C4-2B (cell line): ENCODE results near the gene GOSR2.

Experiments
- H3K27ac ChIP-seq: fragments of 450-650 bp; 2 replicates; pipeline ENCODE4 v1.5.1; 2017
- ZFX ChIP-seq: fragments of 450-650 bp; IDR thresholded peaks from 2 replicates; pipeline ENCODE4 v1.6.1; 2017
- TF ChIP-seq, protein P1 (sequence below): fragments of 450-650 bp; conservative IDR thresholded peaks from 2 replicates; pipeline ENCODE4 v1.5.1; 2017; ENCODE audit warnings: mild to moderate bottlenecking

The GOSR2 gene

GRCh38 chr17:46901291-46901690 is 21.7 kb upstream of the GOSR2 start:
- no peak for TF ChIP-seq ZFX
- TF ChIP-seq, protein P1, sequence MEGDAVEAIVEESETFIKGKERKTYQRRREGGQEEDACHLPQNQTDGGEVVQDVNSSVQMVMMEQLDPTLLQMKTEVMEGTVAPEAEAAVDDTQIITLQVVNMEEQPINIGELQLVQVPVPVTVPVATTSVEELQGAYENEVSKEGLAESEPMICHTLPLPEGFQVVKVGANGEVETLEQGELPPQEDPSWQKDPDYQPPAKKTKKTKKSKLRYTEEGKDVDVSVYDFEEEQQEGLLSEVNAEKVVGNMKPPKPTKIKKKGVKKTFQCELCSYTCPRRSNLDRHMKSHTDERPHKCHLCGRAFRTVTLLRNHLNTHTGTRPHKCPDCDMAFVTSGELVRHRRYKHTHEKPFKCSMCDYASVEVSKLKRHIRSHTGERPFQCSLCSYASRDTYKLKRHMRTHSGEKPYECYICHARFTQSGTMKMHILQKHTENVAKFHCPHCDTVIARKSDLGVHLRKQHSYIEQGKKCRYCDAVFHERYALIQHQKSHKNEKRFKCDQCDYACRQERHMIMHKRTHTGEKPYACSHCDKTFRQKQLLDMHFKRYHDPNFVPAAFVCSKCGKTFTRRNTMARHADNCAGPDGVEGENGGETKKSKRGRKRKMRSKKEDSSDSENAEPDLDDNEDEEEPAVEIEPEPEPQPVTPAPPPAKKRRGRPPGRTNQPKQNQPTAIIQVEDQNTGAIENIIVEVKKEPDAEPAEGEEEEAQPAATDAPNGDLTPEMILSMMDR, result no peak

GRCh38 chr17:46903762-46904672 is 18.9 kb upstream of the GOSR2 start:
- no peak overlapping the region for H3K27ac ChIP-seq
- no peak for TF ChIP-seq ZFX
- TF ChIP-seq, protein P1, result no peak

More at GRCh38 chr17:46901291-46901690, 21.7 kb upstream of the GOSR2 start:
- H3K27ac ChIP-seq, result no peak overlapping the region

DNA sequence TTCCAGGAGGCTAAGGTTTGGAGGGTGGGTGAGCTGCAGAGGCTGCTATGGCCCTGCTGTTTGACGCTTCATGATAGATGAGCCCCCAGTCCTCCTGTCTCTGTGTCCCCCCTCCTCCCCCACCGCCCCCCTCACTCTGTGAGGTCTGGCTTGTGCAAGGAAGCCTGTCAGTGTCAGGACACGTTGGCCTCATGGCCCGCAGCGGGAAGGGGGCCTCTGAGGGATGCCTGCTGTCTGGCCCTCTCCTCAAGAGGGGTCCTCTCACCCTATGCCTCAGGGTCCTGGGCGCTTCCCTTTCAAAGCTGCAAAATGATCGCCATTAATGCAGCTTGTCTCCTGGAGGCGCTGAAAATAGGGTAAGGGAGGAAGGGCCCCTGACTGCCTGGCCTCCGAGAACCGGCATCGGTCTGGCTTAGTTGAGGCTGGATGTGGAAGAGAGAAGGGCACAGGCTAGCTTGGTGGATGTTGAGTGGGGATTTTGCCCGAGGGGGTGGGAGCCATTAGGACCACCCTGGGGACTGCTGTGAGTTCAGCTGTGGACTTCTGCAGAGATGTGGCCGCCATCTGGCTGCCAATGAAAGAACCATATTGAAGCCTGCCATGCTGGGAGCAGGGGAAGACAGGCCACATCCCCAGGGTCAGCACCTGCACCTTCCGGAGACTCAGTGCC is 14.8 kb upstream of the GOSR2 start:
- H3K27ac ChIP-seq, result no peak overlapping the region
- TF ChIP-seq ZFX, result no peak
- TF ChIP-seq, protein P1, result no peak

DNA sequence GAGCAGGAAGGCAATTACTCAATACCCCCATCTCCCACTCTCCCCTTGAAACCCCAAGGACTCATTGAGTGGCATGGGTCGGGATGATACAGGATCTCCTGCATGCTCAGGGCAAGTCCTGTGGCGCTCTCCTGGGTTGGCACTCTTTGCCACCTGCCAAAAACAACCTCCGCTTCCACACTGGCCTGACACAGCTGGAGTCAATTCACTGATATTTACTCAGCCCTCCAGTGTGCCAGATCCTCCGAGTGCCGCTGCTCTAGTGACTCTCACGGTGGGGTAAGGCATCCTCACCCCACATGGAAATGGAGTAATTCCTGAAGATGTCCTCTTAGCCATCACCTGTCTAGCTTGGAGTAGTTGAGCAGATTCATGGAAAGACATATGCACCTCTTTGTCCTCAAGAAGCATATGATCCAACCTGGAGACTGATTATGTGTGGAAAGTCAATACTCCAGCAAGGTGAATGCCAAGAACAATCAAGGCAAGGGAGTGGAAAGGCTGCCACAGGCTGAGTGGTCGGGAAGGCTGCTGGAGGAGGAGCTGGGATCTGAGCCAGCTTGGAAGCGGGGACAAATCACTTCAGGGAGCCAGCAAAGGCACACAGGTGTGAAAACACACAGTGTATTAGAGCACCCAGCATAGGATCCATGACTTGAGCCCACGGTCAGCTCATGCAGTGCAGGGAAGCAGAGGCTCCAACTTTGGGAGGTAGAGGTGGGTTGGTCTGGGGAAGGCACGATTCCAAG is 12.6 kb upstream of the GOSR2 start:
- H3K27ac ChIP-seq, result no peak overlapping the region
- TF ChIP-seq ZFX, result no peak
- TF ChIP-seq, protein P1, result no peak

DNA sequence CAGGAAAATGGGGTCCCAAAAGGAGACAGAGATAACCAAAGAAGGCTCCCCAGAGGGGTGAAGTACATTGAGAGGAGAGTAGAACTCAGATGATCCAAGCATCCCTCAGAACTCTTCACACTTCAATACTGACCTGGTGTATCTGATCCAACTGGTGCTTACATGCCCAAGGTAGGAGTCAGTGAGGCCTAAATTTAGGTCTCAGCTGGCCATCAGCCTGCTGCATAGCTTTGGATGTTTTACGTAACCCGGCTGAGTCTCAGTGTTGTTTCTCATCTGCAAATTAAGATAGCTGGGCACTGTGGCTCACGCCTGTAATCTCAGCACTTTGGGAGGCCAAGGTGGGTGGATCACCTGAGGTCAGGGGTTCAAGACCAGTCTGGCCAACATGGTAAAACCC is 11.6 kb upstream of the GOSR2 start:
- TF ChIP-seq, protein P1, result no peak
- TF ChIP-seq ZFX, result no peak
- H3K27ac ChIP-seq, result no peak overlapping the region

DNA sequence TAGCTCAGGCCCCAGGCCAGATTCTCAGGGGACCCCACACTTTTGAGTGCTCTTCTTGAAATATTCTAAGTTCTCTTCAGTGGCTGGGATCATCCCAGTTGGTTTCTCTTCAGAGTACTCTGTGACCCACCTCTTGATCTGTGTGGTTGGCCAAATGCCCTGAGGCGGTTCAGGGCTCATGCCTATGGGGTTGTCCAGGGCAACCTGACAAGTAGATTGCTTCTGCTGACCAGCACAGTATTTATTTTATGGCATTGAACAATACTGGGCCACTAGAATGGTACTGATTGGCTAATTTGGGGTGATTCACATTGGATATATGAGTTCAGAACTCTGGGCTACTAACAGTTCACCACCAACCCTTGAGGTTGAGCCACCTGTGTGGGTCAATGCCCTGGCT is 7.4 kb upstream of the GOSR2 start:
- no peak overlapping the region for H3K27ac ChIP-seq
- TF ChIP-seq ZFX, result no peak
- TF ChIP-seq, protein P1, result no peak

DNA sequence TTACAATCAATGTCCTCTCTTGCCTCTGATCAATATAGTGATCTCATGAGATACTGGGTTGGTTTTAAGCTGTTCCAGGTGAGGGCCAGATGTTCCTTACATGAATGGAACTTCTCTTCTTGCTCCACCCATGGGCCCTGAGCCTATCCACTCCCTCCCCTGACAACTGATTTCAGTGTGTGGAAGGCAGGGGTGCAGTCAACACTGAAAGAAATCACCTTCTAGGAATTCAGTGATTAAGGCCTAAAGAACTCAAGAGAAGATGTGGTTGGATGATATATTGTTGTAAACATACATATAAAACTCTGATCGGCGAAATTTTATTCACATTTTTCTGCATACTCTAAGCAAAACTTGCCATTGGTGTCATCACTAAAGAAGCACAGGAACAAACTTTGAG is 6.7 kb upstream of the GOSR2 start:
- no peak overlapping the region for H3K27ac ChIP-seq
- TF ChIP-seq ZFX, result no peak
- TF ChIP-seq, protein P1, result no peak
